GM12873 (cell line): ENCODE data around the gene HECTD1.

Source experiments
- TF ChIP-seq, protein P1 (sequence below): IDR thresholded peaks from 2 replicates; pipeline ENCODE4 v1.5.1; 2012; ENCODE audit warnings: low read depth, mild to moderate bottlenecking, moderate library complexity, low read length, control low read depth; ENCODE audit not compliant: insufficient read depth; ENCODE audit errors: missing control alignments

HECTD1 gene

DNA sequence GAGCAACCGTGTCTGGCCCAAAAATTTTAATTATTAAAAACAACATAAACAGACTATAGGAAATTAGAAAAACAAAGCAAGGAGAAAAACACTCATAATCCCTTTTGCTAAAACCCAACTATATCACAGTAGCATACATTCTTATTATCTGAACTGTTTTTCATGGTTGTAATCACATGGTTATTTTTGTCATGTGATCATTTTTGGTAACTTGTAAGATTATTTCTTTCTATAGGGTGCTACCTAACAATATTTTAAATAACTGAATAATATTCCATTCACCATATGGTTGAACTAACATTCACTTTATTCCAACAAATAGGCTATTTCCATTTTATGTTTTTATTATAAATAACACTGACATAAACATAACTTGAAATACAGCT, 23.0 kb upstream of the HECTD1 start:
- TF ChIP-seq, protein P1, sequence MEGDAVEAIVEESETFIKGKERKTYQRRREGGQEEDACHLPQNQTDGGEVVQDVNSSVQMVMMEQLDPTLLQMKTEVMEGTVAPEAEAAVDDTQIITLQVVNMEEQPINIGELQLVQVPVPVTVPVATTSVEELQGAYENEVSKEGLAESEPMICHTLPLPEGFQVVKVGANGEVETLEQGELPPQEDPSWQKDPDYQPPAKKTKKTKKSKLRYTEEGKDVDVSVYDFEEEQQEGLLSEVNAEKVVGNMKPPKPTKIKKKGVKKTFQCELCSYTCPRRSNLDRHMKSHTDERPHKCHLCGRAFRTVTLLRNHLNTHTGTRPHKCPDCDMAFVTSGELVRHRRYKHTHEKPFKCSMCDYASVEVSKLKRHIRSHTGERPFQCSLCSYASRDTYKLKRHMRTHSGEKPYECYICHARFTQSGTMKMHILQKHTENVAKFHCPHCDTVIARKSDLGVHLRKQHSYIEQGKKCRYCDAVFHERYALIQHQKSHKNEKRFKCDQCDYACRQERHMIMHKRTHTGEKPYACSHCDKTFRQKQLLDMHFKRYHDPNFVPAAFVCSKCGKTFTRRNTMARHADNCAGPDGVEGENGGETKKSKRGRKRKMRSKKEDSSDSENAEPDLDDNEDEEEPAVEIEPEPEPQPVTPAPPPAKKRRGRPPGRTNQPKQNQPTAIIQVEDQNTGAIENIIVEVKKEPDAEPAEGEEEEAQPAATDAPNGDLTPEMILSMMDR: no peak

DNA sequence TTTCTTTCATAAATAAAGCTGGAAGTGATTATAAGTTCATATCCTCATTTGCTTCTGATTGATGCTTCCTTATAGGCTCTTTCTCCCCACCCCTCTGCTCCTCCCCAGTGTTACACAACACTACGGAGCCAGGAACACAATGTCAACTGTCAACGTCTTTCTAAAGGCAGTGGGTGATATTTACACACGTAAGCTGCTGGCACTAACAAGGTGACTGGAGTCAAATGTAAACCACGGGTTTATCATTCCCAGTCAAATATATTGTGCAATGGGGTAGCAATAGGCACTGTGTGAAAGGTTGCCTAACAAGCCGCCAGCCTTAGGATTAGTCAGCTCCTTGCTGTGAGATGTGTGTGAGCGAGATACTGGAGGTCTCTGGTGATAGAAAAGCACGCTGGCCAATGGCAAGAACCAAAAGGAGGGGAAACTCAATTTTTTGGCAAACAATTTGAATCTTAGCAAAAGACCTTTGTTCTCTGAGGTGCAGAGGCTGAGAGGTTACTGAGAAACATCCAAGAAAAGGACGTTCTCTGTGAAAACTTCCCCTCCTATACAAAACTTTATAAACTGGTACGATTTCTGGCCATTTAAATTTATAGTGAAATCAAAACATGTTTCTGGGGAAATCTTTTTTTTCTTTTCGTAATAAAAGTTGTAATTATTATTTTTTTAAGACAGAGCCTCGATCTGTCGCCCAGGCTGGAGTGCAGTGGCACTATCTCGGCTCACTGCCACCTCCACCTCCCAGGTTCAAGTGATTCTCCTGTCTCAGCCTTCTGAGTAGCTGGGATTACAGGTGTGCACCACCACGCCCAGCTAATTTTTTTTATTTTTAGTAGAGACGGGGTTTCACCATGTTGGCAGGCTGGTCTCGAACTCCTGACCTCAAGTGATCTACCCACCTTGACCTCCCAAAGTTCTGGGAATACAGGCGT, 22.3 kb upstream of the HECTD1 start:
- TF ChIP-seq, protein P1: no peak

DNA sequence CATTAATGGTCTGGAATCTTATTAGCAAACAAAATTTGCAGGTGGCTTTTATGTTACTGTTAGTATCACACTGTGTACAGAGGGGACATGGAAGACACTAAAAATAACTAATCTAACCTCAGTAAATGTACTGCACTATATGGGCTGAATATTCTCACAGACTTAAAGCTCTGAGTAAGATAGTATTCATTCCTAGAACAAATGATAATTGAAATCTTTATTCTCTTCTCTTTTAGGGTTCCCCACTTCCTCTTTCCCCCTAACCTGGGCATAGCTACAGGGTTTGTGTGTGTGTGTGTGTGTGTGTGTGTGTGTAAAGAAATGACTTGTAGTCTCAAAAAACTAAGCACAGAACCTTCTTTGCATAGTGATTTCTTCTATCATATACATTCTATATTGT, 21.4 kb upstream of the HECTD1 start:
- TF ChIP-seq, protein P1: no peak

DNA sequence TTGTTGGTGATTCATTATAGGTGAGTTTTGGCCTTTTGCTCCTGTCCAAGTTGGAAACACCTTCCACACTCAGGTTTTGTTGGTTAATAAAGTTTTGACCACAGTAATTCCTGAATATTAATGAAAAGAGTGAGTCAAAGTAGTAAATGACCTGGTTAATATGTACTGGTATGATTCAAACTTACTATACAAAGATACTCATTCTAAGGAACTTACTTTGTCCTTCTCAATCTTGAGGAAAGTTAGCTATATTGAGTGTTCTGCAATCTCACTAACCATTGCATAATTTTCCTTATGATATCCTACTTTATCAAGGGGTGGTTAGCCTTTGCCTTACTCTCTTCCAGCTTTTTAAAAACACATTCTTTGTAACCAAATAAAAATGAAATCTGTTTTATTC, 20.9 kb upstream of the HECTD1 start:
- TF ChIP-seq, protein P1: no peak

DNA sequence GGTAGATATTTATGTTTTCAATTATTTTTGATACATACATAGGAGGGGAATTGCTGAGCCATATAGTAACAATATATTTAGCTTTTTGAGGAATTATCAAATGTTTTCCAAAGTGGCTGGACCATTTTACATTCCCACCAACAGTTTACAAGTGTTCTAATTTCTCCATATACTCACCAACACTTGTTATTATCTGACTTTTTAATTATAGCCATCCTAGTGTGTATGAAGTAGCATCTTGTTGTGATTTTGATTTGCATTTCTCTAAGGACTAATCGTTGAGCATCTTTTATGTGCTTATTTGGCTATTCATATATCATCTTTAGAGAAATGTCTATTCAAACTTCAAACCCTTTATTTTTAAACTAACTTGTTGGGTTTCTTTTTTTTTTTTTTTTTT, 17.2 kb upstream of the HECTD1 start:
- TF ChIP-seq, protein P1: no peak

DNA sequence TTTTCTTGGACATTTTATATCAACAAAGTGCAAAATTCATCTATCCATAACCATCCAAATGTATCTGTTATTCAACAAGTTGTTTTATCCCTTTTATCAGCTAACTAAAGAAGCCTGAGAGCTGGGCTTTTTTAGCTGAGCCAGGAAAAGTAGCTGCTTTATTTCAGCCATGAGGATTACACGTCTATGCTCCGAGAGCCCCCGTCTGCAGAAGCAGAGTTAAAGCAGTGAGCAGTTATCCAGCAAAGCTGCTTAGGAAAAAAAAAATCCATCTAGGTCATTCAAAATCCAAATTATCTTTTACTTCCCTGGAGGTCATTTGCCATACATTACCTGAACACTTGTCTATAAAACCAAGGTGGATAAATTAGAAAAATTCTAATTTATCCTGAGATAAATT, 15.7 kb upstream of the HECTD1 start:
- TF ChIP-seq, protein P1: no peak

DNA sequence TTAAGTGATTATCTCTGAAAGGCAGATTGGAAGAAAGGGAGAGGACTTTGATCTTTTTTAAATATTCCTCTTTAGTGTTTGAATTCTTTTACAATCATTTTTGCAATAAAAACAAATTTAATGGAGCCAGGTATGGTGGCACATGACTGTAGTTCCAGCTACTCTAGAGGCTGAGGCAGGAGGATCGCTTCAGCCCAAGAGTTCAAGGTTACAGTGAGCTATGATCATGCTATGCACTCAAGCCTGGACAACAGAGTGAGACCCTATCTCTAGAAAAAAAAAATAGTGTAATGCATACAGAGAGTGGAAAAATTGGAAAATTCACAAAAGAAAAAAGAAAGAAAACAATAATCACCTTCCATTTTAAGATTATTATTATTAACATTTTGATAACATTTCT, 15.2 kb upstream of the HECTD1 start:
- TF ChIP-seq, protein P1: no peak
